ENCODE results near the gene NIPBL.

NIPBL gene

DNA sequence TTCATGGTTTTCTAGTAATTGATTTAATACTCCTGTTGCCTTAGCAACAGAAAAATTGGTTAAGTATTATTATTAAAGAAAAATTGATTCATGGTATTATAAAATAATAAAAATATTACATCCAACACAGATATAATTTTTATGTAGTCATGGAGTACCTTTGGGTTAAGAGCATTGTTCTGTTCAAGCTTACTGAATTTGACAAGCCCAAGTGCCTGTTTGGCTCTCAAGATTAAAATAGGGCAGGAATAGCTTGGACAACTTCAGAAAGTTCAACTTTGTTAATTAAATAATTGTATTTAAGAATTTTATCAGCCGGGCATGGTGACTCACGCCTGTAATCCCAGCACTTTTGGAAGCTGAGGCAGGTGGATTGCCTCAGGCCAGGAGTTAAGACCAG, 82.0 kb downstream of the NIPBL start:
- Histone ChIP-seq H3K27ac (no peak overlapping the region), H3K36me3 (peaks cover 56% of the 10 kb centered on the region), H3K4me3 (ENCODE audit: low read depth, low read length) (no peak overlapping the region), H3K9me3 (ENCODE audit: severe bottlenecking) (no peaks in the 10 kb centered on the region), H3K27me3 (ENCODE audit: insufficient read depth, low read depth, severe bottlenecking) (no peaks in the 10 kb centered on the region)
- no peak for TF ChIP-seq CTCF (IDR thresholded peaks at IDR 0.05; ENCODE audit: low read depth, low read length)
- no peak for DNase-seq

- Histone ChIP-seq H3K9me3 (ENCODE audit: severe bottlenecking) (no peaks in the 10 kb centered on the region), H3K36me3 (peaks cover 52% of the 10 kb centered on the region), H3K4me3 (ENCODE audit: low read depth, low read length) (no peak overlapping the region), H3K27me3 (ENCODE audit: insufficient read depth, low read depth, severe bottlenecking) (no peaks in the 10 kb centered on the region), H3K27ac (no peak overlapping the region)
- DNase-seq = no peak
- no peak for TF ChIP-seq CTCF (IDR thresholded peaks at IDR 0.05; ENCODE audit: low read depth, low read length)
These were observed 88.6 kb downstream of the NIPBL start for GRCh38 chr5:36965179-36965578.

DNA sequence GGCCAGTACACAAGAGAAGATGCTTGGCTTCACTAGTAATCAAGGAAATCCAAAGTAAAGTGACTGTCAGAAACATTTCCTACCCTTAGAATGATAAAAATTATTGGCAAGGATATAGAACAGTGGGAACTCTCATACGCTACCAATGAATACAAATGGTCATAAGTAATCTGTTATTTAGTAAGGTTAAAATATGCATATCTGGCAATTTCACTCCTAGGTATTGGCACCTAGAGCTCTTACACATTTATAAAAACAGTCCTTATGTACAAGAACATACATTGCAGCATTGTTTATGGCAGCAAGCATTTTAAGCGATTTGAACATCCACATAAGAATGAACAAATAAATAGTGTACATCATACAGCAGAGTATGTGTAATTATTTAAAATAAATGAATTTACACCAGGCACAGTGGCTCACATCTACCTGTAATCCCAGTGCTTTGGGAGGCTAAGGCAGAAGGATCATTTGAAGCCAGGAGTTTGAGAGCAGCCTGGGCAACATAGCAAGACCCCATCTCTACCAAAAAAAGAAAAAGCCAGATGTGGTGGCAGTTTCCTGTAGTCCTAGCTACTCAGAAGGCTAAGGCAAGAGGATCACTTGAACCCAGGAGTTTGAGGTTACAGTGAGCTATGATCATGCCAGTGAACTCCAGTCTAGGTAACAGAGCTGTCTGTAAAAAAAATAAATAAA, 93.3 kb downstream of the NIPBL start:
- TF ChIP-seq CTCF (IDR thresholded peaks at IDR 0.05; ENCODE audit: low read depth, low read length) = no peak
- no peak for DNase-seq
- no peak overlapping the region for H3K4me3 ChIP-seq (ENCODE audit: low read depth, low read length)
- H3K9me3 ChIP-seq (ENCODE audit: severe bottlenecking) = no peaks in the 10 kb centered on the region
- no peaks in the 10 kb centered on the region for H3K27me3 ChIP-seq (ENCODE audit: insufficient read depth, low read depth, severe bottlenecking)
- peaks cover 49% of the 10 kb centered on the region for H3K36me3 ChIP-seq
- no peak overlapping the region for H3K27ac ChIP-seq

DNA sequence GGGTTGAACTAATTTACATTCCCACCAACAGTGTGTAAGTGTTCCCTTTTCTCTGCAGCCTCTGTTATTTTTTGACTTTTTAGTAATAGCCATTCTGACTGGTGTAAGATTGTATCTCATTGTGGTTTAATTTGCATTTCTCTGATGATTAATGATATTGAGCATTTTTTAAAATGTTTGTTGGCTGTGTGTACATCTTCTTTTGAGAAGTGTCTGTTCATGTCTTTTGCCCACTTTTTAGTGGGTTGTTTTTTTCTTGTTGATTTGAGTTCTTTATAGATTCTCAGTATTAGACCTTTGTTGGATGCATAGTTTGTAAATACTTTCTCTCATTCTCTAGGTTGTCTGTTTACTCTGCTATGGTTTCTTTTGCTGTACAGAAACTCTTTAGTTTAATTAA, 101.6 kb downstream of the NIPBL start:
- TF ChIP-seq CTCF (IDR thresholded peaks at IDR 0.05; ENCODE audit: low read depth, low read length) = no peak
- H3K4me3 ChIP-seq (ENCODE audit: low read depth, low read length) = no peak overlapping the region
- peaks cover 36% of the 10 kb centered on the region for H3K36me3 ChIP-seq

DNA sequence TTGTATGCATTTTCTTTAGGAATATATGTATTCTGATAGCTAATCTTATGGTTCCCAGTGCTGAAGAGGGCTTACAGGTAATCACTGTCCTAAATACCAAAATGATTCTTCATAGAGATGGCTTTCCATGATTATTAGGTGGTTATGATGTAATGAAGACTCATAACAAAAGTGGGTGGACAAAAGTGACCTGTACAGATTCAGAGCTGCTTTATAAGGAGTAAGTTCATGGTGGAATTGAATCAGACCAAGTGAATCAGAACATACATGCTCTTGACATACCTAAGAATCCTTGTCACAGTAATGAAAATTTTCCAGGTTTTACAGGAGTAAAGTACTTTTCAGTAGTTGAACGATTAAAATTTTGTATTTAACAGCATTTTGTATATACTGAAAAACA, 105.6 kb downstream of the NIPBL start:
- H3K9me3 ChIP-seq (ENCODE audit: severe bottlenecking) = no peaks in the 10 kb centered on the region
- H3K27ac ChIP-seq = no peak overlapping the region
- no peaks in the 10 kb centered on the region for H3K27me3 ChIP-seq (ENCODE audit: insufficient read depth, low read depth, severe bottlenecking)
- TF ChIP-seq CTCF (IDR thresholded peaks at IDR 0.05; ENCODE audit: low read depth, low read length) = no peak
- no peak for DNase-seq
- no peak overlapping the region for H3K4me3 ChIP-seq (ENCODE audit: low read depth, low read length)
- peaks cover 30% of the 10 kb centered on the region for H3K36me3 ChIP-seq

More for the DNA sequence above, 101.6 kb downstream of the NIPBL start:
- H3K9me3 ChIP-seq (ENCODE audit: severe bottlenecking) = no peaks in the 10 kb centered on the region
- H3K27me3 ChIP-seq (ENCODE audit: insufficient read depth, low read depth, severe bottlenecking) = no peaks in the 10 kb centered on the region
- no peak for DNase-seq
- no peak overlapping the region for H3K27ac ChIP-seq

- Histone ChIP-seq H3K27me3 (ENCODE audit: insufficient read depth, low read depth, severe bottlenecking) (no peaks in the 10 kb centered on the region), H3K27ac (no peak overlapping the region), H3K9me3 (ENCODE audit: severe bottlenecking) (no peaks in the 10 kb centered on the region), H3K36me3 (peaks cover 20% of the 10 kb centered on the region), H3K4me3 (ENCODE audit: low read depth, low read length) (no peak overlapping the region)
- no peak for TF ChIP-seq CTCF (IDR thresholded peaks at IDR 0.05; ENCODE audit: low read depth, low read length)
- no peak for DNase-seq
These were observed 108.8 kb downstream of the NIPBL start for GRCh38 chr5:36985387-36985786.

All from WERI-Rb-1 (cell line).